ENCODE measurements around the gene LYSMD2. TPM values are rescaled to one million over a fixed set of nuclear protein-coding genes. Genes with fewer than 3 reads are reported as not detected.
A peak's percentile ranks its signal among the peaks of the same experiment; 100 is the strongest.
"Not testable (repeated sequence)": the region's sequence is repeated elsewhere in the genome, so short reads cannot be mapped to it uniquely, and the experiment has no call there.

LYSMD2 gene
- total RNA-seq: 10 to 100 TPM; 24.1 to 27.3 TPM

GRCh38 chr15:51737522-51738305, at the start of gene LYSMD2:
Gene LYSMD2 (minus strand): TSS chr15:51737655. CDS start chr15:51737622, 33 bp downstream.
- Mint-ChIP-seq H3K27ac (peak within 1 kb of the TSS; percentile 90), H3K4me1 (peaks cover 36% of the 10 kb centered on the region), H3K4me3 (peak within 1 kb of the TSS; percentile 86), H3K9me3 (no peaks in the 10 kb centered on the region), H3K27me3 (no peaks in the 10 kb centered on the region), H3K36me3 (peaks cover 9% of the 10 kb centered on the region)
- DNase-seq (peak; percentile 81), ATAC-seq (ENCODE audit: low read depth) (peak; percentile 67)
- POLR2A ChIA-PET: interaction anchor here (0.6 to 3.1 kb wide), 15 partner anchors 10 to 1383 kb away, joined by 3 to 21 read pairs (median 6); partner anchors contain the start of genes DMXL2, GABPB1, LEO1 and SCG3

GRCh38 chr15:51787130-51787529, 49.7 kb upstream of the LYSMD2 start:
- H3K27me3 Mint-ChIP-seq; POLR2A ChIA-PET; H3K4me1 Mint-ChIP-seq; DNase-seq; H3K9me3 Mint-ChIP-seq; H3K27ac Mint-ChIP-seq; ATAC-seq (ENCODE audit: low read depth); H3K4me3 Mint-ChIP-seq: not testable (repeated sequence)
- peaks cover 28% of the 10 kb centered on the region for H3K36me3 Mint-ChIP-seq

- Mint-ChIP-seq H3K27ac (no peak overlapping the region), H3K36me3 (peaks cover 38% of the 10 kb centered on the region), H3K4me1 (no peaks in the 10 kb centered on the region), H3K9me3 (no peaks in the 10 kb centered on the region), H3K27me3 (no peaks in the 10 kb centered on the region), H3K4me3 (no peak overlapping the region)
- no peak for DNase-seq
- ATAC-seq (ENCODE audit: low read depth): no peak
- POLR2A ChIA-PET: no interaction called here
Observed at GRCh38 chr15:51783967-51784366, 46.5 kb upstream of the LYSMD2 start.

- peaks cover 30% of the 10 kb centered on the region for H3K36me3 Mint-ChIP-seq
- H3K4me3 Mint-ChIP-seq: no peak overlapping the region
- DNase-seq (no peak), ATAC-seq (ENCODE audit: low read depth) (no peak)
- H3K4me1 Mint-ChIP-seq: no peaks in the 10 kb centered on the region
- POLR2A ChIA-PET: no interaction called here
- no peaks in the 10 kb centered on the region for H3K9me3 Mint-ChIP-seq
- no peak overlapping the region for H3K27ac Mint-ChIP-seq
- no peaks in the 10 kb centered on the region for H3K27me3 Mint-ChIP-seq
Observed at GRCh38 chr15:51782357-51782896, 45.0 kb upstream of the LYSMD2 start.

- Mint-ChIP-seq H3K9me3 (no peaks in the 10 kb centered on the region), H3K27me3 (no peaks in the 10 kb centered on the region), H3K4me3 (no peak overlapping the region), H3K27ac (no peak overlapping the region), H3K4me1 (peaks cover under 1% of the 10 kb centered on the region), H3K36me3 (peaks cover 26% of the 10 kb centered on the region)
- POLR2A ChIA-PET: no interaction called here
- ATAC-seq (ENCODE audit: low read depth) (no peak), DNase-seq (no peak)
Observed at GRCh38 chr15:51781506-51781905, 44.1 kb upstream of the LYSMD2 start.

- POLR2A ChIA-PET: no interaction called here
- Mint-ChIP-seq H3K27me3 (no peaks in the 10 kb centered on the region), H3K9me3 (no peaks in the 10 kb centered on the region), H3K27ac (no peak overlapping the region), H3K4me1 (peaks cover 6% of the 10 kb centered on the region), H3K4me3 (no peak overlapping the region), H3K36me3 (peaks cover 24% of the 10 kb centered on the region)
- no peak for ATAC-seq (ENCODE audit: low read depth)
- no peak for DNase-seq
Observed at GRCh38 chr15:51780636-51781035, 43.2 kb upstream of the LYSMD2 start.

GRCh38 chr15:51776952-51777569, 39.6 kb upstream of the LYSMD2 start:
- H3K27ac Mint-ChIP-seq: no peak overlapping the region
- no peak for DNase-seq
- peaks cover 27% of the 10 kb centered on the region for H3K36me3 Mint-ChIP-seq
- H3K9me3 Mint-ChIP-seq: no peaks in the 10 kb centered on the region
- H3K4me1 Mint-ChIP-seq: peaks cover 6% of the 10 kb centered on the region
- peak; percentile 70 for ATAC-seq (ENCODE audit: low read depth)
- POLR2A ChIA-PET: interaction anchor here (1.4 to 1.8 kb wide), 2 partner anchors 40 to 127 kb away, joined by 9 to 10 read pairs; partner anchors contain the start of gene LYSMD2
- H3K4me3 Mint-ChIP-seq: no peak overlapping the region
- no peaks in the 10 kb centered on the region for H3K27me3 Mint-ChIP-seq

- no peaks in the 10 kb centered on the region for H3K27me3 Mint-ChIP-seq
- peaks cover 23% of the 10 kb centered on the region for H3K36me3 Mint-ChIP-seq
- no peak overlapping the region for H3K27ac Mint-ChIP-seq
- POLR2A ChIA-PET: interaction anchor here (1.4 to 1.8 kb wide), 2 partner anchors 39 to 126 kb away, joined by 9 to 10 read pairs; partner anchors contain the start of gene LYSMD2
- H3K4me1 Mint-ChIP-seq: peaks cover 6% of the 10 kb centered on the region
- DNase-seq: no peak
- H3K9me3 Mint-ChIP-seq: no peaks in the 10 kb centered on the region
- H3K4me3 Mint-ChIP-seq: no peak overlapping the region
- ATAC-seq (ENCODE audit: low read depth): no peak
Observed at GRCh38 chr15:51775967-51776816, 38.7 kb upstream of the LYSMD2 start.

GRCh38 chr15:51774916-51775315, 37.5 kb upstream of the LYSMD2 start:
- ATAC-seq (ENCODE audit: low read depth) (no peak), DNase-seq (no peak)
- H3K9me3 Mint-ChIP-seq: no peaks in the 10 kb centered on the region
- H3K4me1 Mint-ChIP-seq: peaks cover 6% of the 10 kb centered on the region
- POLR2A ChIA-PET: interaction anchor here (1.8 kb wide), 1 partner anchor 38 kb away, joined by 10 read pairs; the partner anchor contains the start of gene LYSMD2
- H3K36me3 Mint-ChIP-seq: peaks cover 31% of the 10 kb centered on the region
- H3K27ac Mint-ChIP-seq: no peak overlapping the region
- H3K4me3 Mint-ChIP-seq: no peak overlapping the region
- H3K27me3 Mint-ChIP-seq: no peaks in the 10 kb centered on the region

- POLR2A ChIA-PET: no interaction called here
- ATAC-seq (ENCODE audit: low read depth): no peak
Observed at GRCh38 chr15:51771773-51772172, 34.3 kb upstream of the LYSMD2 start.

GRCh38 chr15:51770902-51771301, 33.4 kb upstream of the LYSMD2 start:
- Mint-ChIP-seq H3K9me3 (peaks cover 1% of the 10 kb centered on the region), H3K27me3 (no peaks in the 10 kb centered on the region), H3K36me3 (peaks cover 42% of the 10 kb centered on the region), H3K4me3 (no peak overlapping the region), H3K4me1 (peaks cover 8% of the 10 kb centered on the region), H3K27ac (no peak overlapping the region)
- DNase-seq: no peak
- ATAC-seq (ENCODE audit: low read depth): no peak
- POLR2A ChIA-PET: interaction anchor here (0.6 kb wide), 1 partner anchor 408 kb away, joined by 6 read pairs; no protein-coding TSS in a partner anchor

More at GRCh38 chr15:51771773-51772172, 34.3 kb upstream of the LYSMD2 start:
- H3K4me1 Mint-ChIP-seq: peaks cover 13% of the 10 kb centered on the region
- no peak for DNase-seq
- no peaks in the 10 kb centered on the region for H3K27me3 Mint-ChIP-seq
- H3K27ac Mint-ChIP-seq: no peak overlapping the region
- no peak overlapping the region for H3K4me3 Mint-ChIP-seq
- H3K9me3 Mint-ChIP-seq: peaks cover 1% of the 10 kb centered on the region
- H3K36me3 Mint-ChIP-seq: peaks cover 42% of the 10 kb centered on the region

- H3K4me1 Mint-ChIP-seq: peaks cover 8% of the 10 kb centered on the region
- ATAC-seq (ENCODE audit: low read depth) (peak; percentile 56), DNase-seq (peak; percentile 37)
- no peak overlapping the region for H3K4me3 Mint-ChIP-seq
- POLR2A ChIA-PET: interaction anchor here (0.9 to 2.0 kb wide), 2 partner anchors 31 to 35 kb away, joined by 3 to 7 read pairs; partner anchors contain the start of gene LYSMD2
- no peaks in the 10 kb centered on the region for H3K27me3 Mint-ChIP-seq
- peaks cover 1% of the 10 kb centered on the region for H3K9me3 Mint-ChIP-seq
- peaks cover 32% of the 10 kb centered on the region for H3K36me3 Mint-ChIP-seq
- peak overlapping the region; percentile 77 for H3K27ac Mint-ChIP-seq
Observed at GRCh38 chr15:51768018-51768417, 30.6 kb upstream of the LYSMD2 start.

GRCh38 chr15:51766341-51766740, 28.9 kb upstream of the LYSMD2 start:
- H3K27me3 Mint-ChIP-seq: no peaks in the 10 kb centered on the region
- peaks cover 8% of the 10 kb centered on the region for H3K4me1 Mint-ChIP-seq
- H3K4me3 Mint-ChIP-seq: no peak overlapping the region
- peaks cover 27% of the 10 kb centered on the region for H3K36me3 Mint-ChIP-seq
- POLR2A ChIA-PET: no interaction called here
- DNase-seq: no peak
- no peak for ATAC-seq (ENCODE audit: low read depth)
- H3K9me3 Mint-ChIP-seq: peaks cover 1% of the 10 kb centered on the region
- no peak overlapping the region for H3K27ac Mint-ChIP-seq
